Activated T-cell treated with anti-CD3 and anti-CD28 coated beads for 48 hours (primary cell): ENCODE data around the gene GKAP1.
"Not testable (repeated sequence)": the region's sequence is repeated elsewhere in the genome, so short reads cannot be mapped to it uniquely, and the experiment has no call there.

ENCODE experiments used
- DNase-seq: peaks from one replicate; pipeline ENCODE4 v3.0.0-alpha.2; 2020; ENCODE audit warnings: low read depth

The GKAP1 gene

GRCh38 chr9:83817356-83818278 lies at the start of gene GKAP1:
Gene GKAP1 (minus strand): TSS chr9:83817769. CDS start chr9:83806517, 11,252 bp downstream.
- peak; percentile 66 for DNase-seq

DNA sequence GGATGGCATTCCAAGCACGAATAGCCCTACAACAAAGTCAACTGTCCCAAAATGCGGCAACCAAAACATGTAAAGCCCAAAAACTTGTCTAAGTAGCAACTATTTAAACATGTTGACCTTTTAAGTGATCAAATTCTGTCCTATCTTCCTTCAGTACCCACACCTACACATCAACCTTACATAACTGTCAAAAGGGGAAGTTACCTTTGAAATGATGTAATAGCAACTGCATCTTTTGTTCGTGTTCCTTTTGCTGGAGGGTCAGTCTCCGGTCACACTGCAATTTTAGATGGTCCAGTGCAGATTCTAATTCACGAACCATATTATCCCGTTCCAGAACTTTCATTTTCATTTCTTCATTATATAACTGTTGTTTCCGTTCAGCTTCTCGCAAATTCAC lies 32.3 kb upstream of the GKAP1 start:
- not testable (repeated sequence) for DNase-seq

DNA sequence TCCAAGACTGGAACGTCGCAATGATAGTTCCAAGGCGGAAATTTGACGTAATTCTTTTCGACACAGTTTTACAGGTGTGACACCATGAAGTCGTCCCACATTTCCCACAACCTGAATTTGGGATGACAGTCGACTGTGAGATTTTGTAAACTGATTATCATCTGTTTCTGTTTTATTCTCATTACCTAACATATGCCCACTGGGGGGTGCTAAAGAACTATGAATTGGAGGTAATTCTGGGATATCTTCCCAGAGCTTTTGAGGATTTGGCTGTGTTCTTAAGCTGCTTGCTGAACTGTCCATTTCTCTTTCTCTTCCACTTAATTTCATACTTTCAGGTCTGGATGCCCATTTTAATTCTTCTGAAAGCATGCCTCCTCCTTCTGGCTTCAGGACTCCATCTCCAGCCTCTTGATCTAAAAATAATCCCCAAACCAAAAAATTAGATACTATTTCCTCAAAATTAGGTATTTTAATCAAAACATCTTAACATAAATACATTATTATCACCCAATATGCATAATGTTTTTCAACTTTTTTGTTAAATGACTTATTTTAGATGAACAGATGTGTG lies 19.6 kb upstream of the GKAP1 start:
- not testable (repeated sequence) for DNase-seq

DNA sequence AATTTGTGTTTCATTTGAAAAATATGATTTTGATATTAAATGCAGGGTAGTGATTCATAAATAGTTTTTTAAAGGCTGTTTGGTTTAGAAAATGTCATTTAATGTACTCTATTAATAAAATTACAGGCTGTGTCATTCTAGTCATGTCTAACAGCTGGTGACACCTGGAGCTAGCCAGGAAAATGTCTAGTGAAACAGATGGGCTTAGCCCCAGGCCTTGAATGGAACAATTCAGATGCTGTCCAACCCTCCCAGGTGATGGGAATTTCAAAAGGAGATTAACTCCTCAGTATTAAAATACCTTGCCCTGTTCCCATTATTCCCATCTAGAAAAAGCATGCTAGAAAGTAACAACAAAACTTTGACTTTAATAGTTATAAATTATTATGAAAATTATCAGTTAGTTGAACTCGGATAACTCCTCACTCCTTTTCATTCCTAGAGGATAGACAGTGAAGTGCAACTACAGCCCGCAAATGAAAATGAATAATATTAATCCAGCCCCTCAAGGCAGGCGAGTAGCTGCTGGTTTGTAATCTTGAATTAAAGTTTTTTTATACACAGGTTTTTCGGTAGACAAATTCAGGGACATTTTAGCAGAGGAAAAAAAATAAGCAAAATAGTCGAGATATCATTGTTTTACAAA lies 13.0 kb upstream of the GKAP1 start:
- not testable (repeated sequence) for DNase-seq

- DNase-seq = not testable (repeated sequence)
Observed at GRCh38 chr9:83824986-83825623, 7.5 kb upstream of the GKAP1 start.

GRCh38 chr9:83817011-83817355 lies 586 bp downstream of the GKAP1 start:
- DNase-seq = peak; percentile 20

- not testable (repeated sequence) for DNase-seq
Observed at GRCh38 chr9:83815120-83815519, 2.4 kb downstream of the GKAP1 start.

- DNase-seq = not testable (repeated sequence)
Observed at GRCh38 chr9:83809213-83809612, 8.4 kb downstream of the GKAP1 start.

- DNase-seq = not testable (repeated sequence)
Observed at GRCh38 chr9:83804454-83804853, 13.1 kb downstream of the GKAP1 start.

DNA sequence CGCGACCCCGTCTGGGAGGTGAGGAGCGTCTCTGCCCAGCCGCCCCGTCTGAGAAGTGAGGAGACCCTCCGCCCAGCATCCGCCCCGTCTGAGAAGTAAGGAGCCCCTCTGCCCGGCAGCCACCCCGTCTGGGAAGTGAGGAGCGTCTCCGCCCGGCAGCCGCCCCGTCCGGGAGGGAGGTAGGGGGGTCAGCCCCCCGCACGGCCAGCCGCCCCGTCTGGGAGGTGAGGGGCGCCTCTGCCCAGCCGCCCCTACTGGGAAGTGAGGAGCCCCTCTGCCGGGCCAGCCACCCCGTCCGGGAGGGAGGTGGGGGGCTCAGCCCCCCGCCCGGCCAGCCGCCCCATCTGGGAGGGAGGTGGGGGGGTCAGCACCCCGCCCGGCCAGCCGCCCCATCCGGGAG lies 13.6 kb downstream of the GKAP1 start:
- not testable (repeated sequence) for DNase-seq

DNA sequence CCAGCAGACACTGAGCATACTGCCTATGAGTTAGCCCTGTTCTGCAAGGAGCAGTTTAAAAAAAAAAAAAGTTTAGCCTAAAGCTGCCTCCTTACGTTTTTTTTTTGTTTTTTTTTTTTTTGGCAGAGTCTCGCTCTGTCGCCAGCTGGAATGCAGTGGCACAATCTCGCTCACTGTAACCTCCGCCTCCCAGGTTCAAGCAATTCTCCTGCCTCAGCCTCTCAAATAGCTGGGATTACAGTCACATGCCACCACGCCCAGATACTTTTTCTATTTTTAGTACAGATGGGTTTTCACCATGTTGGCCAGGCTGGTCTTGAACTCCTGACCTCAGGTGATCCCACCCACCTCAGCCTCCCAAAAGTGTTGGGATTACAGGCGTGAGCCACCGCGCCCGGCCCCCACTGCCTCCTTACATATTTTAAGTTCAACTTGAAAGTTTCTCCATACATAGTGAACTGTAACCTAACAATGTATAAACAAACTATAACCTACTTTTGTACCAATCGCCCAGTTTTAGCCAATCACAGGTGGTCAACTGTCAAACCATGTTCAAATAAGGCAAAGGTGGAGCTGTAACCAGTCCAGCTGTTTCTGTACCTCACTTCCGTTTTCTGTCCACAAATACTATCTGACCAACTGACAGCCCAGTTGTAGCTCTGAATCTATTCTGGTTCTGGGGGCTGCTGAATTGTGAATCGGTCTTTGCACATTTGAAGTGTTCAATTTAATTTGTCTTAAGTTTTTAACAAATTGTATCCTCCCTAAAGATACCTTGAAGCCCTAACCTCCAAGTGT lies 17.1 kb downstream of the GKAP1 start:
- no peak for DNase-seq

DNA sequence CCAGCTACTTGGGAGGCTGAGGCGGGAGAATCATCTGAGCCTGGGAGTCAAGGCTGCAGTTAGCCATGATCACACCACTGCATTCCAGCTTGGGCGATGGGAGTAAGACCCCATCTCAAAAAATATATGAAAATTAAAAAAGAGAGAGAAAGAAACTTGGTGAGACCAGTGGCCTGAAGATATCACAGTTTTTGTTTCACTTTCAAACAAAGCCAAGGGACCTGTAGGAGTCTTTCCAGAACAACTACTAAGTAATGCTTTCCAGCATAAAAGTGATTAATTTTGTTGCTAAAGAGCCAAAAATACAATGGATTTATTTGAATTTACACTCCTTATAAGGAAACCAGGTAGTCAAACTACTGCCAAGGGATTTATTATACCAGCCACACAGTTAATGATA lies 23.5 kb downstream of the GKAP1 start:
- DNase-seq = no peak

GRCh38 chr9:83792746-83793145 lies 24.8 kb downstream of the GKAP1 start:
- no peak for DNase-seq

GRCh38 chr9:83778164-83778563 lies 39.4 kb downstream of the GKAP1 start:
- DNase-seq = no peak

DNA sequence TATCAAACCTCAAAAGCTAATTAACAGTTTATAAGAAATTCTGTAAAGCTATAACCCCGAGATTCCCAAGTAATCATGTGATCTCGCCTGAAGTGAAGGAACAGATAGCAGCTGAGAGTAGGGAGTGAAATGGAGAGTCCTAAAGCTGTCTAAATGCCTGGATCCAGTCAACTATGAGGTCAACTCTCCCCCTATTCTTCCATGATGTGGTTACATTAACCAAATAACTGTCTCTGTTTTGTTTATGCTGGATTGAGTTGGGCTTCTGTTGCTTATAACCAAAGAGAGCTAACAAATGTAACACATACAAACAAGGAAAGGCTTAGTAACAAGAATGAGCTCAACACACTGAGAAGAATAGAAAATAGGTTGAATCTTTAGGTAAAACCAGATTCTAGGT lies 41.6 kb downstream of the GKAP1 start:
- no peak for DNase-seq

DNA sequence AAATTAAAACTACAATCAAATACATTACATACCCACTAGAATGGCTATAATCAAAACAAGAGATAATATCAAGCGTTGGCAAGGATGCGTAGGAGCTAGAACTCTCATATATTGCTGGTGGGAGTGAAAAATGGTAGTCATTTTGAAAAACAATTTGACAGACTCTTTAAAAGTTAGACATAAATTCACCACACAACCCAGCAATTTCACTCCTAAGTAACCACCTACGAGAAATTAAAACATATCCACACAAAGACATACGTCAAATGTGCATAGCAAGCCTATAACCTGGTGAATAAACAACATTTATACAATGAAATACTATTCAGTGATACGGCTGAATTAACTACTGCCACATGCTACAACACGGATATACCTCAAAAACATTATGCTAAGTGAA lies 44.7 kb downstream of the GKAP1 start:
- no peak for DNase-seq

DNA sequence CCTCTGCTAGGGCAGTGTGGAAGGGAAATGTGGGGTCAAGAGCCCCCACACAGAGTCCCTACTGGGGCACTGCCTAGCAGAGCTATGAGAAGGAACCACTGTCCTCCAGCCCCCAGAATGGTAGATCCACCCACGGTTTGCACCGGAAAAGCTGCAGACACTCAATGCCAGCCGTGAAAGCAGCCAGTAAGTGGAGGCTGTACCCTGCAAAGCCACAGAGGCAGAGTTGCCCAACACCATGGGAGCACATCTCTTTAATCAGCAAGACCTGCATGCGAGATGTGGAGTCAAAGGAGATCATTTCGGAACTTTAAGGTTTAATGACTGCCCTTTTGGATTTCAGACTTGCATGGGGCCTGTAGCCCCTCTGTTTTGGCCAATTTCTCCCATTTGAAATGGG lies 52.2 kb downstream of the GKAP1 start:
- no peak for DNase-seq

DNA sequence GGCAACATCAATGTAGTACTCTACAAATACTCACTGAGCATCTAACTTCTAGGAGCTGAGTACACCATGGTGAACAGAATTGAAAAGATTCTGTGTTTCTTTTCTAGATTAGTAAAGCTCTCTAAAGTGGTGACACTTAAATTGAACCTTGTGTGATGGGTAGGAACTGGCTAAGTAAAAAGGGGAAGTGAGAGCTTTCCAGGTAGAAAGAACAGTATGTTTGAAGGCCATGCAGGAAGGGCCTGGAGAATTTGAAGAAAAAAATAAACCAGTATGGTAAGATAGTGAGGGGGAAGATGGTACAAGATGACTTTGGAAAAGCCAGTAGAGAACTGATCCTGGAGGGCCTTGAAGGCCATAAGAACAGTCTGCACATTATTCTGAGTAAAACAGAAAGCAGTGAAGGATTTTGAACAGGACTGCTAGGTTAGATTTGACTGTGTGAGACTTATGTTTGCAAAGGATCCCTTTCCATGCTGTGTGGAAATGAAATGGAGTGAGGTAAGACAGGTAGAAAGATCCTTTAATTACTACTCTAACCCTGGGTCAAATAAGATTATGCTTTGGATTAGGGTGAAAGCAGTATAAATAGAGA lies 63.1 kb downstream of the GKAP1 start:
- no peak for DNase-seq

DNA sequence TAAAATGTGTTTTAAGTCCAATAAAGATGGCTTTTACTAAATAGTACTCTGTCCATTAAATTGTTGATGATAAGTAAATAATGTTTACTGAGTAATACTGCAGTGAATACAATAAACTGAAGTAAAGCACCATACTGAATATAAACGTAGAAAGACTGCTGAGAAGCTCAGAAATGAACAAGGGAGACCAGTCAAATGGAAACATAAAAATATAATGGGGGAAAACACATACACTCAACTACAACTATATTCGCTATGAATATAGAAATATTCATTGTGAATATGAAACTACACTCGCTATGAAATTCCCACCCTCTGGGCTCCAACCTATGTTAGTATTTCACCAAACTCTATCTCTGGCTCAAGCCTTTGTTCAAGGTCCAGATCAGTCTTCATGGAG lies 67.9 kb downstream of the GKAP1 start:
- DNase-seq = no peak

DNA sequence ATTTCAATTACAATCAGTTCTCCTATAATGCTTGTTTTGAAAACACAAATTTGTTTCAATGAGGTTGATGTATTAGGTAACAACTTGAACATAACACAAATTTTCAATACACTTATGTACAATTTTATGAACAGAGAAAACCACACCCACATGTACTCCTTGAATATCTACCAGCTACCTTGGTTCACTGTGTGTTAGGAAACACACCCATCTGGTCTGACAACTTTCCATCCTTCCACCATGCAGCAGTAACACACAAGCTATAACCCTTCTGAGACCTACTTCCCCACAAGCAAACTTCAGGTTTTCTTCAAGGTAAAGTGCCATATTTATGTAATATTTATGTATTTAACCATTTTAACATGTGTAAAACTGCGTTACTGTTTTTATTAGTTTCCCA lies 73.4 kb downstream of the GKAP1 start:
- no peak for DNase-seq

GRCh38 chr9:83733739-83734138 lies 83.8 kb downstream of the GKAP1 start:
- no peak for DNase-seq
